H1 (cell line): Measurements from ENCODE around the gene CDCA4. TPM values are rescaled to one million over a fixed set of nuclear protein-coding genes. Genes with fewer than 3 reads are reported as not detected.

Experiments
- polyA plus RNA-seq, 7 experiments: library from polyadenylated mRNA; depleted of rRNA in 3 of 7; stranded (reverse) in 5 of 7; unstranded in 2 of 7; fragments of >200 nt in 5 of 7; fragments of 200-250 nt in 2 of 7; gene quantifications; 1 replicate in 5 of 7; 2 replicates in 1 of 7; 4 replicates in 1 of 7; pipeline versions ENCODE4 v1.2.1 to v1.2.3, GENCODE V29; 2011 to 2013; ENCODE audit warnings: missing spikeins in 2 of 7, mixed read lengths in 2 of 7
- total RNA-seq: library from RNA; stranded (reverse); fragmentation: NEBNext Ultra II Directional; extraction: Animal tissue kit (Norgen Biotek cat#: 25700); gene quantifications from 2 replicates; pipeline ENCODE4 v1.2.1, GENCODE V29; 2021
- TF ChIP-seq, protein P1 (sequence below), 3 experiments: IDR thresholded peaks; 1 replicate in 2 of 3; 2 replicates in 1 of 3; pipeline versions ENCODE4 v1.5.1 to v1.6.1; 2011; ENCODE audit warnings: low read length in 3 of 3, mild to moderate bottlenecking in 3 of 3, inconsistent platforms in 2 of 3, low read depth in 1 of 3, moderate library complexity in 1 of 3; ENCODE audit not compliant: insufficient read depth in 1 of 3; ENCODE audit errors: control extremely low read depth in 1 of 3

Gene CDCA4
- total and polyA plus RNA-seq, 2 of the 8 experiments (the other 6 are each of a cell fraction or from before 2014, with no cell fraction given) = 49.9 to 62.4 TPM

DNA sequence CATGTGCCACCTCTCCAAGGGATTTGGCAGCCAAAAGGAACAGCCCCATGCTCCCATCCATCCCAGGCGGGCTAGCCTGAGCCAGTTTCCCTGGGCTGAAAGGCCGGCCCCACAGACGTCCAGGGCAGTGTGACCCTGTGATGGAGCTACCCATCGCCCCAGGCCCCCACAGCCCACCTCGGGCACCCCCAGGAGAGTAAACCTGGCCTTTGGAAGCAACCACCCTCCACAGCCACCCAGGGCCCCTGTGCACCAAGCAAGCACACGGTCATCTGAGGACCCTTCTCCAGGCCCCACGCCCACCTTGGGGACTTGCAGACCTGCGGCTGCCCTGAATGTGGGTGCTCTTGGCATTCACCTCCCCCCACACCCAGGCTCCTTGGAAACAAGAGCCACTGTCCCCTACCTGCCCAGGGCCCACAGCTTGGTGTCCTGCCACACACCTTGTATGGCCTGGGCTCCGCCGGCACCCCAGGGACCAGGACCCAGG, 51.1 kb downstream of the CDCA4 start (continued):
- TF ChIP-seq, protein P1, sequence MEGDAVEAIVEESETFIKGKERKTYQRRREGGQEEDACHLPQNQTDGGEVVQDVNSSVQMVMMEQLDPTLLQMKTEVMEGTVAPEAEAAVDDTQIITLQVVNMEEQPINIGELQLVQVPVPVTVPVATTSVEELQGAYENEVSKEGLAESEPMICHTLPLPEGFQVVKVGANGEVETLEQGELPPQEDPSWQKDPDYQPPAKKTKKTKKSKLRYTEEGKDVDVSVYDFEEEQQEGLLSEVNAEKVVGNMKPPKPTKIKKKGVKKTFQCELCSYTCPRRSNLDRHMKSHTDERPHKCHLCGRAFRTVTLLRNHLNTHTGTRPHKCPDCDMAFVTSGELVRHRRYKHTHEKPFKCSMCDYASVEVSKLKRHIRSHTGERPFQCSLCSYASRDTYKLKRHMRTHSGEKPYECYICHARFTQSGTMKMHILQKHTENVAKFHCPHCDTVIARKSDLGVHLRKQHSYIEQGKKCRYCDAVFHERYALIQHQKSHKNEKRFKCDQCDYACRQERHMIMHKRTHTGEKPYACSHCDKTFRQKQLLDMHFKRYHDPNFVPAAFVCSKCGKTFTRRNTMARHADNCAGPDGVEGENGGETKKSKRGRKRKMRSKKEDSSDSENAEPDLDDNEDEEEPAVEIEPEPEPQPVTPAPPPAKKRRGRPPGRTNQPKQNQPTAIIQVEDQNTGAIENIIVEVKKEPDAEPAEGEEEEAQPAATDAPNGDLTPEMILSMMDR (IDR thresholded peaks at IDR 0.05; ENCODE audit: control extremely low read depth in 1 of 3, insufficient read depth in 1 of 3, low read depth in 1 of 3, low read length in 3 of 3) = no peak
